HG02852 (cell line): Measurements from ENCODE around the gene XPO5.

ENCODE experiments used
- ATAC-seq: cut with Tn5 transposase; IDR thresholded peaks from one replicate; pipeline ENCODE4 v1.9.1; 2021; ENCODE audit warnings: mild to moderate bottlenecking, moderate library complexity; ENCODE audit not compliant: unreplicated experiment

XPO5 gene

DNA sequence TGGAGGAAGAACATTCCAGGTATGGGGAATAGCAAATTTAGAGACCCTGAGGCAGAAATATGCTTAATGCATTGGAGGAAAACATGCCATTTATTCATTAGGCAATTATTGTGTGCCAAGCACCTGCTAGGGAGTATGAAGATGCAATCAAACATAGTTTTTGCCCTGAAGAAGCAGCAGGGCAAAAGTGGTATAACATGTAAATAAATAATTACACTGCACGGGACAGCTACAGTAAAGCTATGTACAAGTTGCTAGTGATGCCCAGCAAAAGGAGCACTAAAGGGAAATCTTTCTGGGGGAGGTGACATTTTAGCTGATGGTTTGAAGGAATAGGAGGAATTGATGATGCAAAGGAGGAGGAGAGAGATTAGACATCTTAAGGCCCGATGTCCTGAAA, 99.1 kb downstream of the XPO5 start:
- no peak for ATAC-seq

DNA sequence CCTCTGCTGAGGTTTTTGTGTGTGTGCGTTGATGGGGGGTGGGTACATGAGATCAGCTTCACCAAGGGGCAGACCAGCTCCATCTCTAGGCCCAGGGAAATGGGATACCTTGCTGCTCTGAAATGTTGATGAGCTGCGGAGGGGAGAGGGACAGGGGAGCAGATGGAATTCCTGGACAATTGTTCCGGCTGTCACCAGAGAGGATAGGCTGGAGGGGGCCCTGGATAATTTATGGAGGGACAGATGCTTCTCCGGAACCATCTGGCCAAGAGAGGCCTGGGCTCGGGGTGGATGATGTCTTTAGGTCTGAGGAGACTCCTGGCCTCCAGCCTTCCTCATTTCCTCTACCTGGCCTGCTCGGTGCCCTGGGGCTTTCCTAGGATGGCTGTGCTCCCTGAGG, 100.3 kb downstream of the XPO5 start:
- ATAC-seq: no peak

DNA sequence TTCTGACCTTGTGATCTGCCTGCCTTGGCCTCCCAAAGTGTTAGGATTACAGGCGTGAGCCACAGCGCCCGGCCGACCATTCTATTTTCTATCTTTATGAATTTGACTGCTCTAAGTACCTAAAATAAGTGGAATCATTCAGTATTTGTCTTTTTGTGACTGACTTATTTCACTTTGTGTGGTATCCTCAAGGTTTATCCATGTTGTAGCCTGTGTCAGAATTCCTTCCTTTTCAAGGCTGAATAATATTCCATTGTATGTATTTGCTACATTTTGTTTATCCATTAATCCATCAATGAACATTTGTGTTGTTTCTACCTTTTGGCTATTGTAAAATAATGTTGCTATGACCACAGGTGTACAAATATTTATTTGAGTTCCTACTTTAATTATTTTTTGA, 103.3 kb downstream of the XPO5 start:
- ATAC-seq: no peak
